PFSK-1 (cell line): ENCODE data around the gene OR51B4.

Experiments
- FOXP2 ChIP-seq: optimal IDR thresholded peaks from 2 replicates; pipeline ENCODE3; 2011; ENCODE audit warnings: borderline replicate concordance, control low read depth, inconsistent platforms; ENCODE audit not compliant: insufficient read depth; ENCODE audit errors: extremely low read length, extremely low read depth
- POLR2AphosphoS5 ChIP-seq: IDR thresholded peaks from 2 replicates; pipeline ENCODE4 v1.6.1; 2012; ENCODE audit warnings: low read depth, mild to moderate bottlenecking, control low read depth, low read length, moderate library complexity
- REST ChIP-seq, 2 experiments: IDR thresholded peaks; 2 replicates each; pipeline versions ENCODE4 v1.6.1 to v1.8.0; 2011 to 2012; ENCODE audit warnings: low read depth in 2 of 2, low read length in 2 of 2, control low read depth in 1 of 2, inconsistent platforms in 1 of 2, mild to moderate bottlenecking in 1 of 2, moderate library complexity in 1 of 2; ENCODE audit not compliant: insufficient read depth in 1 of 2
- SIN3A ChIP-seq: IDR thresholded peaks from 2 replicates; pipeline ENCODE4 v1.6.1; 2012; ENCODE audit warnings: mild to moderate bottlenecking, low read length, moderate library complexity, borderline replicate concordance; ENCODE audit not compliant: insufficient read depth
- TAF1 ChIP-seq: IDR thresholded peaks from 2 replicates; pipeline ENCODE4 v1.6.1; 2012; ENCODE audit warnings: low read length, control low read depth, borderline replicate concordance; ENCODE audit not compliant: insufficient read depth

The OR51B4 gene

DNA sequence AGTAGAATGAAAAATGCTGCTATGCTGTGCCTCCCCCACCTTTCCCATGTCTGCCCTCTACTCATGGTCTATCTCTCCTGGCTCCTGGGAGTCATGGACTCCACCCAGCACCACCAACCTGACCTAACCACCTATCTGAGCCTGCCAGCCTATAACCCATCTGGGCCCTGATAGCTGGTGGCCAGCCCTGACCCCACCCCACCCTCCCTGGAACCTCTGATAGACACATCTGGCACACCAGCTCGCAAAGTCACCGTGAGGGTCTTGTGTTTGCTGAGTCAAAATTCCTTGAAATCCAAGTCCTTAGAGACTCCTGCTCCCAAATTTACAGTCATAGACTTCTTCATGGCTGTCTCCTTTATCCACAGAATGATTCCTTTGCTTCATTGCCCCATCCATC, 17.1 kb downstream of the OR51B4 start:
- TF ChIP-seq SIN3A (no peak), POLR2AphosphoS5 (no peak), FOXP2 (no peak), REST (IDR thresholded peaks at IDR 0.05; ENCODE audit: insufficient read depth in 1 of 2, low read depth in 2 of 2, low read length in 2 of 2) (no peak), TAF1 (no peak)

DNA sequence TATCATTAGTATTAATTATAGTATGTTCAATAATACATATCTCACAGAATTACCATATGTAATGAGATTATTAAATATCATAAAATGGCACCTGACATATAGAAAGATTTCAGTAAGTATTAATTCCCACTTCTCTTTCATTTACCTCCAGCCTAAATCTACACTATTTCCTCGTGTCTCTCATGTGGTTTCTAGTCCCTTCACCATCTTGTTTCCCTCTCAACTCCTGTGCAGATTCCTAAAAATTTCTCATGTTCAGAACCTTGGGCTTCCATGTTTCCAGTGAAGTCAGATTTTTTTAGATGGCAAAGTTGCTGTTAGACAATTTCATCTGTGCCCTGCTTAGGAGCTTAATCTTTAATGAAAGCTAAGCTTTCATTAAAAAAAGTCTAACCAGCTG, 17.9 kb downstream of the OR51B4 start:
- TF ChIP-seq REST (IDR thresholded peaks at IDR 0.05; ENCODE audit: insufficient read depth in 1 of 2, low read depth in 2 of 2, low read length in 2 of 2), result no peak
- TF ChIP-seq TAF1, result no peak
- TF ChIP-seq SIN3A, result no peak
- TF ChIP-seq POLR2AphosphoS5, result no peak
- TF ChIP-seq FOXP2, result no peak

GRCh38 chr11:5283086-5283485, 18.7 kb downstream of the OR51B4 start:
- no peak for TF ChIP-seq TAF1
- no peak for TF ChIP-seq FOXP2
- no peak for TF ChIP-seq SIN3A
- no peak for TF ChIP-seq POLR2AphosphoS5
- no peak for TF ChIP-seq REST (IDR thresholded peaks at IDR 0.05; ENCODE audit: insufficient read depth in 1 of 2, low read depth in 2 of 2, low read length in 2 of 2)

DNA sequence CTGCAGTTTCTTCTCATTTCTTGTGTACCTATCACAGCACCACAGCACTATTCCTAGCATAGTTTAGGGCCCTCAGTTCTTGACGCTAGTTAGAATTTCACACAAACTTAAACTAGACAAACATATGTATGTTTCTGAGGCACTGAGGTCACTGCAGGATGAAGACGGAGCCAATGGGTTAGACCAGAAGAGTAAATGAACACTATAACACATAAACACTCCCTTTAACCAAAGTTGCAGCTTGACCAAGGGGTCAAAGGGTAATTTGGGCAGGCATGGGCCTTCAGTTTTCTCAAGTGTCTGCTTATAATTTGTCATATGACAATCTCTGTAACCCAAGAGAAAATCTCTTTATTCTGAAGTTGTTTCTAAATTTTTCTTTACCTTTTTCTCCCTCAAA, 19.1 kb downstream of the OR51B4 start:
- TF ChIP-seq TAF1 (no peak), REST (IDR thresholded peaks at IDR 0.05; ENCODE audit: insufficient read depth in 1 of 2, low read depth in 2 of 2, low read length in 2 of 2) (no peak)

DNA sequence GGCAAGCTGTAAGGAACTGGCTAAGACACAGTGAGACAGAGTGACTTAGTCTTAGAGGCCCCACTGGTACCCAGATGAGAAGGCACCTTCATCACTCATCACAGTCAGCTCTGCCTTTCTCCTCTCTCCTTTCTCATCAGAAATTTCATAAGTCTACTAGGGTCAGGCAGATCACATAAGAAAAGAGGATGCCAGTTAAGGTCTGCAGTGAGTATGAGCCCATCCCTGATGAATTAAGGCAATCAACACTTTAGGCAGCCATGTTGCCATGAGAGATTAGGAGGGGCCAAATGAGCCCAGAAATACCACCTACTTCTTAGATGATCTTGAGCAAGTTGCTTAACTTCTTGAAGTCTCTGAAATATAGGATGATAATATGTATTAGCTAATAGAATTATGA, 20.1 kb downstream of the OR51B4 start:
- TF ChIP-seq SIN3A (no peak), REST (IDR thresholded peaks at IDR 0.05; ENCODE audit: insufficient read depth in 1 of 2, low read depth in 2 of 2, low read length in 2 of 2) (no peak), POLR2AphosphoS5 (no peak), FOXP2 (no peak), TAF1 (no peak)
